ENCODE measurements around the gene WNT16.

GRCh38 chr7:121298831-121299239 is 30.0 kb upstream of the WNT16 start:
- TF ChIP-seq, protein P1, sequence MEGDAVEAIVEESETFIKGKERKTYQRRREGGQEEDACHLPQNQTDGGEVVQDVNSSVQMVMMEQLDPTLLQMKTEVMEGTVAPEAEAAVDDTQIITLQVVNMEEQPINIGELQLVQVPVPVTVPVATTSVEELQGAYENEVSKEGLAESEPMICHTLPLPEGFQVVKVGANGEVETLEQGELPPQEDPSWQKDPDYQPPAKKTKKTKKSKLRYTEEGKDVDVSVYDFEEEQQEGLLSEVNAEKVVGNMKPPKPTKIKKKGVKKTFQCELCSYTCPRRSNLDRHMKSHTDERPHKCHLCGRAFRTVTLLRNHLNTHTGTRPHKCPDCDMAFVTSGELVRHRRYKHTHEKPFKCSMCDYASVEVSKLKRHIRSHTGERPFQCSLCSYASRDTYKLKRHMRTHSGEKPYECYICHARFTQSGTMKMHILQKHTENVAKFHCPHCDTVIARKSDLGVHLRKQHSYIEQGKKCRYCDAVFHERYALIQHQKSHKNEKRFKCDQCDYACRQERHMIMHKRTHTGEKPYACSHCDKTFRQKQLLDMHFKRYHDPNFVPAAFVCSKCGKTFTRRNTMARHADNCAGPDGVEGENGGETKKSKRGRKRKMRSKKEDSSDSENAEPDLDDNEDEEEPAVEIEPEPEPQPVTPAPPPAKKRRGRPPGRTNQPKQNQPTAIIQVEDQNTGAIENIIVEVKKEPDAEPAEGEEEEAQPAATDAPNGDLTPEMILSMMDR (conservative IDR thresholded peaks at IDR 0.05 in 1 of 2, IDR thresholded peaks at IDR 0.05 in 1 of 2; ENCODE audit: low read depth in 1 of 2, low read length in 2 of 2): no peak
- no peak for TF ChIP-seq EZH2 (IDR thresholded peaks at IDR 0.05; ENCODE audit: low read length, missing control alignments)

Data from fibroblast of lung (primary cell).